Gastroesophageal sphincter (tissue), 4 donors: ENCODE measurements around the gene COA8. TPM values are rescaled to one million over a fixed set of nuclear protein-coding genes. Genes with fewer than 3 reads are reported as not detected.
A peak's percentile ranks its signal among the peaks of the same experiment; 100 is the strongest.

Experiments used
- ATAC-seq: fragments of 150-250 bp; one replicate; pipeline ENCODE4 v1.9.1; 2016; ENCODE audit warnings: mild to moderate bottlenecking, moderate library complexity
- H3K27ac ChIP-seq, 4 donors: fragments of 200-600 bp; sonication (generic) in 3 of 4; 1 replicate in 3 of 4; 2 replicates in 1 of 4; pipeline ENCODE4 v1.5.1; 2016 to 2019
- H3K27me3 ChIP-seq: fragments of 200-600 bp; sonication (generic); one replicate; pipeline ENCODE4 v1.5.1; 2019
- H3K36me3 ChIP-seq, 2 donors: fragments of 200-600 bp; sonication (generic); one replicate each; pipeline ENCODE4 v1.5.1; 2019; ENCODE audit warnings: control low read depth in 1 of 2
- H3K4me1 ChIP-seq, 3 donors: fragments of 200-600 bp; sonication (generic); 1 replicate in 2 of 3; 2 replicates in 1 of 3; pipeline ENCODE4 v1.5.1; 2016 to 2019; ENCODE audit warnings: control low read depth in 2 of 3
- H3K4me3 ChIP-seq, 2 donors: fragments of 200-600 bp; sonication (generic); one replicate each; pipeline ENCODE4 v1.5.1; 2019; ENCODE audit warnings: mild to moderate bottlenecking in 1 of 2, moderate library complexity in 1 of 2
- H3K9me3 ChIP-seq, 3 donors: fragments of 200-600 bp; sonication (generic); one replicate each; pipeline ENCODE4 v1.5.1; 2017 to 2019; ENCODE audit warnings: control low read depth in 2 of 3
- EP300 ChIP-seq: sonication (generic); formaldehyde crosslinking; IDR thresholded peaks from one replicate; pipeline ENCODE4 v1.6.1; 2017; ENCODE audit warnings: antibody characterized with exemption, mild to moderate bottlenecking
- POLR2A ChIP-seq, 2 donors: fragments of 450-650 bp; IDR thresholded peaks; one replicate each; pipeline ENCODE4 v1.6.1; 2017; ENCODE audit warnings: antibody characterized with exemption in 2 of 2, mild to moderate bottlenecking in 2 of 2, moderate library complexity in 1 of 2
- POLR2AphosphoS5 ChIP-seq: sonication (generic); formaldehyde crosslinking; IDR thresholded peaks from one replicate; pipeline ENCODE4 v1.6.1; 2017; ENCODE audit warnings: antibody characterized with exemption
- WGBS, 2 donors: methylation state at CpG; one replicate each; pipeline ENCODE4 v1.1.5; 2018; ENCODE audit warnings: low coverage in 1 of 2; 5-methylcytosine and 5-hydroxymethylcytosine counted together
- total RNA-seq, 4 donors: library from RNA; depleted of rRNA; stranded (reverse); fragments of >200 nt; gene quantifications; one replicate each; pipeline ENCODE4 v1.1.0, GENCODE V29; 2016
- TF ChIP-seq, protein P1 (sequence below), 4 experiments: fragments of 200-600 bp in 2 of 4; fragments of 450-650 bp in 2 of 4; sonication (generic) in 1 of 4; IDR thresholded peaks; one replicate each; pipeline ENCODE4 v1.5.1; 2017 to 2019; ENCODE audit warnings: antibody characterized with exemption in 4 of 4, mild to moderate bottlenecking in 2 of 4, moderate library complexity in 2 of 4

Gene COA8
- total RNA-seq, 4 donors from 2014 or later: 25.8 to 41.4 (median 28.4) TPM

DNA sequence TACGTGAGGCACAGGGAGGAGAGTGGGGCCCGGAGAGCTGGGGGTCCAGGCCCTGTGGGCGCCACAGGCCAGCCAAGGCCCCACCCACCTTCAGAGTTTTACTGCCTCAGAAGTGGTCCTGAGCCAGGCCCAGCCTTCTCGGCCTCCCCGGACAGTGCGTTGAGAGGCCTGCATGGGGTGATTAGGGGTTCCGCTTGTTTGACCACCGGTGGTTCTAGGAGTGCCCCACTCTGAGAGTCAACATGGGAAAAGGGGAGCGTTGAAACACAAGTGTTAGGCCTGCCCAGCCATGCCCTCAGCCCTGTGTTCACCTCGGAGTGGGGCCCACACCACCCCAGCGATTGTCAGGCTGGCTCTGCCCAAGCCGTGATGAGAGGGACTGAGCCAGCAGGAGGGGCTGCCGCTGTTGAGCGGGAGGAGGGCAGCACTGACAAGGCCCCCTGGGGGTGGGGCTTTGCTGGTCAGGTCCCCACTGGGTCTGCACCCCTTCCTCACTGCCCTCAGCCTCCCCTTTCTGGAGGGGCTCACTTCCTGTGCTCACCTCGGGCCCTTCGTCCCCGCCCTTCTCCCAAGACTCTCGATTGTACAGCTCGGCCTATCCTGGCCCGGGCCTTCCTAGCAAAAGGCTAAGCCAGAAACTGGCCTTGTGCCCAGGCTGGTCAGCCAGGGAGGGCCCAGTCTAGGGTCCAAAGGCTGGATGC lies 44.9 kb upstream of the COA8 start:
- H3K27ac ChIP-seq: peak overlapping the region; percentile 31 to 99 (median 98)
- no peak for ATAC-seq
- H3K36me3 ChIP-seq: peaks cover 0 to 14% of the 10 kb centered on the region in 2 donors
- 72% methylated on average over 3 of the region's 20 CpGs; no CpG with 5 or more reads in 1 of the 2 donors for WGBS, 2 donors
- H3K4me3 ChIP-seq: no peak overlapping the region
- TF ChIP-seq POLR2AphosphoS5 (no peak), POLR2A (IDR thresholded peaks at IDR 0.05) (no peak), EP300 (no peak)
- TF ChIP-seq, protein P1, sequence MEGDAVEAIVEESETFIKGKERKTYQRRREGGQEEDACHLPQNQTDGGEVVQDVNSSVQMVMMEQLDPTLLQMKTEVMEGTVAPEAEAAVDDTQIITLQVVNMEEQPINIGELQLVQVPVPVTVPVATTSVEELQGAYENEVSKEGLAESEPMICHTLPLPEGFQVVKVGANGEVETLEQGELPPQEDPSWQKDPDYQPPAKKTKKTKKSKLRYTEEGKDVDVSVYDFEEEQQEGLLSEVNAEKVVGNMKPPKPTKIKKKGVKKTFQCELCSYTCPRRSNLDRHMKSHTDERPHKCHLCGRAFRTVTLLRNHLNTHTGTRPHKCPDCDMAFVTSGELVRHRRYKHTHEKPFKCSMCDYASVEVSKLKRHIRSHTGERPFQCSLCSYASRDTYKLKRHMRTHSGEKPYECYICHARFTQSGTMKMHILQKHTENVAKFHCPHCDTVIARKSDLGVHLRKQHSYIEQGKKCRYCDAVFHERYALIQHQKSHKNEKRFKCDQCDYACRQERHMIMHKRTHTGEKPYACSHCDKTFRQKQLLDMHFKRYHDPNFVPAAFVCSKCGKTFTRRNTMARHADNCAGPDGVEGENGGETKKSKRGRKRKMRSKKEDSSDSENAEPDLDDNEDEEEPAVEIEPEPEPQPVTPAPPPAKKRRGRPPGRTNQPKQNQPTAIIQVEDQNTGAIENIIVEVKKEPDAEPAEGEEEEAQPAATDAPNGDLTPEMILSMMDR (IDR thresholded peaks at IDR 0.05): no peak
- H3K4me1 ChIP-seq: peaks cover 0 to 68% (median 38%) of the 10 kb centered on the region in 3 donors
- no peaks in the 10 kb centered on the region for H3K9me3 ChIP-seq
- H3K27me3 ChIP-seq: no peaks in the 10 kb centered on the region

- no peaks in the 10 kb centered on the region for H3K9me3 ChIP-seq
- no peaks in the 10 kb centered on the region for H3K27me3 ChIP-seq
- H3K36me3 ChIP-seq: peaks cover 0 to 14% of the 10 kb centered on the region in 2 donors
- peak; percentile 47 for ATAC-seq
- peaks cover 0 to 68% (median 41%) of the 10 kb centered on the region in 3 donors for H3K4me1 ChIP-seq
- peak overlapping the region; percentile 49 to 99 (median 98) for H3K27ac ChIP-seq
- no peak overlapping the region for H3K4me3 ChIP-seq
- WGBS, 2 donors: no CpG with 5 or more reads among the region's 9 CpGs
- no peak for TF ChIP-seq EP300
- TF ChIP-seq, protein P1 (IDR thresholded peaks at IDR 0.05): peak in 3 of 4 experiments; percentile 94 to 98 (median 96)
- TF ChIP-seq POLR2AphosphoS5: peak; percentile 16
- peak in 1 of 2 donors; percentile 5 for TF ChIP-seq POLR2A (IDR thresholded peaks at IDR 0.05)
Observed at GRCh38 chr14:103518422-103519042, 44.2 kb upstream of the COA8 start.

DNA sequence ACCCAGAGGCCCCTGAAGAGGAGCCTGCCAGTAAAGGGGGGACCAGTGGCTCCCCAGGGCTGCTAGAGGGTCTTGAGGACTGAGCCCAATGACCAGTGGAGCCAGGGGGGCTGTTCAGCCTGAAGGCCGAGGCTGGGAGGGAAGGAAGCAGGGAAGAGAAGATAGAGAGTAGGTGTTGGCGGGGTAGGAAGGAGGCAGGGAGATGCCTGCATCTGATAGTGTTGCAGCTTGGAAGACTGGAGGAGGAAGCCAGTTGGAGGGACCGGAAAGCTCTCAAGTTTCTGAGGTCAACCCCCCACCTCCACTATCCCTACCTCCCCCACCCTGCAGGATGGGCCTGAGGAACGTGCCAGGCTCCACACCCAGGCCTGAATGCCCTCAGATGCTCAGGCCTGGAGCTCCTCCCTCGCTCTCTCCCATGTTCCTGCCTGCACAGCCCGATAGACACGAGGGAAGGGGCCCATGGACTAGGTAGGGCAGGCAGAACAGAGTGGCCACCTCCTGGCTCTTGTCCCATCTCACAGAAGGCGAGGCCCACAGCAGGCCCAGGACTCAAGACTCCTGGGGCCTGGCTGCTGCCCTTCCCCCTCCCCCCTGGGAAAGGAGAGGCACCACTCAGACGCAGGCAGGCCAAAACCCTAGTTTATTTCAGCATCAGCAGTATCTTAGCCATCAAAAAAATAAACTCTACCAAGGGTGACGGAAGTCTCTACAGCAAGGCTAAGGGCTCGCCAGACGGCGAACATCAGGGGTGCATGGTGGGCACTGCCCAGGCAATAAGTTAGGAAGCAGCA lies 43.5 kb upstream of the COA8 start:
- Histone ChIP-seq H3K36me3 (peaks cover 0 to 14% of the 10 kb centered on the region in 2 donors), H3K4me1 (peaks cover 0 to 66% (median 37%) of the 10 kb centered on the region in 3 donors), H3K27ac (peak overlapping the region; percentile 49 to 99 (median 98)), H3K27me3 (no peaks in the 10 kb centered on the region), H3K4me3 (peak overlapping the region in 1 of 2 donors; percentile 84), H3K9me3 (no peaks in the 10 kb centered on the region)
- no peak for TF ChIP-seq POLR2A (IDR thresholded peaks at IDR 0.05)
- TF ChIP-seq EP300: no peak
- no peak for TF ChIP-seq POLR2AphosphoS5
- TF ChIP-seq, protein P1 (IDR thresholded peaks at IDR 0.05): no peak
- no peak for ATAC-seq
- WGBS, 2 donors: 0 to 20% methylated on average over 1 to 4 of the region's 13 CpGs

DNA sequence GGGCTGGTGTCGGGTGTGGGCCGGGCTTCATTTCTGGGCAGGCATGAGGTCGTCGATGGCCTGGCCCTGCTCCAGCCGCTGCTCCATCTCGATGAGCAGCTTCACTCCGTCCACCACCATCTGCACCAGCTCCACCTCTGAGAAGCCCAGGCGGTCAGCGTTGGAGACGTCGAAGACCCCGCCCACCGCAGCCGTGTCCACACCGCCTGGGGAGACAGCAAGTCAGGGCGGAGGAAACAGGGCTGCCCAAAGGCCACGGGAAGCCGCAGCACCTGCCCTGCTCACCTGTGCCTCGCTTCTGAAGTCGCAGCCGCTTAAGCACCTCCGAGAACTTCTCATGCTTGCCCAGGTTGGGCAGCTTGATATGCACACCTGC lies 42.9 kb upstream of the COA8 start:
- no peaks in the 10 kb centered on the region for H3K9me3 ChIP-seq
- H3K36me3 ChIP-seq: peaks cover 0 to 14% of the 10 kb centered on the region in 2 donors
- no peak for ATAC-seq
- 20% methylated on average over 2 of the region's 22 CpGs; no CpG with 5 or more reads in 1 of the 2 donors for WGBS, 2 donors
- peak overlapping the region; percentile 84 to 93 for H3K4me3 ChIP-seq
- peaks cover 0 to 71% (median 37%) of the 10 kb centered on the region in 3 donors for H3K4me1 ChIP-seq
- no peaks in the 10 kb centered on the region for H3K27me3 ChIP-seq
- H3K27ac ChIP-seq: peak overlapping the region; percentile 97 to 99 (median 98)
- TF ChIP-seq, protein P1 (IDR thresholded peaks at IDR 0.05): no peak
- TF ChIP-seq POLR2AphosphoS5 (no peak), POLR2A (IDR thresholded peaks at IDR 0.05) (peak in 1 of 2 donors; percentile 7), EP300 (no peak)
